Chondrocyte (in vitro differentiated cells): ENCODE data around the gene EN2. TPM values are rescaled to one million over a fixed set of nuclear protein-coding genes. Genes with fewer than 3 reads are reported as not detected.

Source experiments
- DNase-seq: peaks from one replicate; pipeline ENCODE4 v3.0.0; 2021; ENCODE audit warnings: mixed read lengths, low spot score
- H3K27ac Mint-ChIP-seq: one replicate; pipeline ENCODE4 v1.8.0; 2021; ENCODE audit warnings: mild to moderate bottlenecking, moderate library complexity, mixed read lengths; ENCODE audit not compliant: unreplicated experiment
- H3K27me3 Mint-ChIP-seq: 2 replicates; pipeline ENCODE4 v1.8.0; 2021; ENCODE audit warnings: low read depth, mixed read lengths
- H3K36me3 Mint-ChIP-seq: 2 replicates; pipeline ENCODE4 v1.8.0; 2021; ENCODE audit warnings: low read depth, mixed read lengths
- H3K4me1 Mint-ChIP-seq: 2 replicates; pipeline ENCODE4 v1.8.0; 2021; ENCODE audit warnings: low read depth, mild to moderate bottlenecking, mixed read lengths
- H3K4me3 Mint-ChIP-seq: one replicate; pipeline ENCODE4 v1.8.0; 2021; ENCODE audit warnings: mild to moderate bottlenecking, moderate library complexity, mixed read lengths; ENCODE audit not compliant: unreplicated experiment
- H3K9me3 Mint-ChIP-seq: 2 replicates; pipeline ENCODE4 v1.8.0; 2021; ENCODE audit warnings: low read depth, mixed read lengths
- total RNA-seq: library from RNA; stranded (reverse); gene quantifications from 3 replicates; pipeline ENCODE4 v1.2.1, GENCODE V29; 2021
- TF ChIP-seq, protein P1 (sequence below): fragments of 200-600 bp; sonication (generic); IDR thresholded peaks from 2 replicates; pipeline ENCODE4 v1.5.0; 2021; ENCODE audit warnings: antibody characterized with exemption, mild to moderate bottlenecking, moderate library complexity

The EN2 gene
- total RNA-seq, 1 donor from 2014 or later: 0.15 TPM

DNA sequence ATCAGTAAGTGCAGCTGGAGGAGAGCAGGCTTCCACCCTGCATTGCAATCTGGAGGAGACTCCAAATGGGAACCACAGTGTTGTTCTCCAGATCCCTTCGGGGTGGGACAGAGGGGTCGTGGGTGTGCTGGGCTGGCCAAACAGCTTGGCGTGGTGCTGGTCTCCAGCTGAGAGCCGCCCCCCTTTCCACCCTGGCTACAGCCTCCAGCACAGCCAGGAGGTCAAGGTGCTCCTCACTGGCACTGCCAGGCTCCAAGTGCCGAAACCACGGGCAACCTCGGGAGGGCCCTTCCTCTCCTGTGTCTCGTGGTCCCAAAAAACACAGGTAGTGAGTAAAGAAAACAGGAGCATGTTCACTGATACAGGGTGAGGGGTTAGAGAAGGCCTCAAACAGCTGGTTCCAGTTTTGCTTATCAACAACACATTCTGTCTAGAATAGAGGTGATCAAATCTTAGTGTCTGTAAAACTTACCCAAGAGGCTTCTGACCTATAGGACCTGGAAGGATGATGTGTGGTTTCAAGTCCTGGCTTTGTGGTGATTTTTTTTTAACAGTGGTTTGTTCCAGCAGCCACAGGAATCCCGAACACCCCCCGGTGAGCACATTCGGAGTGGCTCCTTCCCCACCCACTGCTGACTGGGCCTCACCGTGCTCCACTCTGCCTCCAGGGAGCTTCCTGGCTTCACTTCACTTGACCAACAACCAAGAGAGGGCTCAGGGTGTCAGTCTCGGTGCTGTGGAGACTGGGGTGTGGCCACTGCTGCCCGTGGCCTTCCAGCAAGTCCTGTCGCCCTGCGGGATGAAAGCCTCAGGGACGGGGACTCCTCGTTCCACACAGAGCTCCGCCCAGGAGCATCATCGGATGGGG lies 31.2 kb upstream of the EN2 start:
- H3K36me3 Mint-ChIP-seq: no peaks in the 10 kb centered on the region
- peaks cover 64% of the 10 kb centered on the region for H3K27me3 Mint-ChIP-seq
- H3K4me1 Mint-ChIP-seq: no peaks in the 10 kb centered on the region
- H3K27ac Mint-ChIP-seq: no peak overlapping the region
- peak; percentile 74 for DNase-seq
- TF ChIP-seq, protein P1, sequence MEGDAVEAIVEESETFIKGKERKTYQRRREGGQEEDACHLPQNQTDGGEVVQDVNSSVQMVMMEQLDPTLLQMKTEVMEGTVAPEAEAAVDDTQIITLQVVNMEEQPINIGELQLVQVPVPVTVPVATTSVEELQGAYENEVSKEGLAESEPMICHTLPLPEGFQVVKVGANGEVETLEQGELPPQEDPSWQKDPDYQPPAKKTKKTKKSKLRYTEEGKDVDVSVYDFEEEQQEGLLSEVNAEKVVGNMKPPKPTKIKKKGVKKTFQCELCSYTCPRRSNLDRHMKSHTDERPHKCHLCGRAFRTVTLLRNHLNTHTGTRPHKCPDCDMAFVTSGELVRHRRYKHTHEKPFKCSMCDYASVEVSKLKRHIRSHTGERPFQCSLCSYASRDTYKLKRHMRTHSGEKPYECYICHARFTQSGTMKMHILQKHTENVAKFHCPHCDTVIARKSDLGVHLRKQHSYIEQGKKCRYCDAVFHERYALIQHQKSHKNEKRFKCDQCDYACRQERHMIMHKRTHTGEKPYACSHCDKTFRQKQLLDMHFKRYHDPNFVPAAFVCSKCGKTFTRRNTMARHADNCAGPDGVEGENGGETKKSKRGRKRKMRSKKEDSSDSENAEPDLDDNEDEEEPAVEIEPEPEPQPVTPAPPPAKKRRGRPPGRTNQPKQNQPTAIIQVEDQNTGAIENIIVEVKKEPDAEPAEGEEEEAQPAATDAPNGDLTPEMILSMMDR: no peak
- no peak overlapping the region for H3K4me3 Mint-ChIP-seq
- peaks cover 6% of the 10 kb centered on the region for H3K9me3 Mint-ChIP-seq

DNA sequence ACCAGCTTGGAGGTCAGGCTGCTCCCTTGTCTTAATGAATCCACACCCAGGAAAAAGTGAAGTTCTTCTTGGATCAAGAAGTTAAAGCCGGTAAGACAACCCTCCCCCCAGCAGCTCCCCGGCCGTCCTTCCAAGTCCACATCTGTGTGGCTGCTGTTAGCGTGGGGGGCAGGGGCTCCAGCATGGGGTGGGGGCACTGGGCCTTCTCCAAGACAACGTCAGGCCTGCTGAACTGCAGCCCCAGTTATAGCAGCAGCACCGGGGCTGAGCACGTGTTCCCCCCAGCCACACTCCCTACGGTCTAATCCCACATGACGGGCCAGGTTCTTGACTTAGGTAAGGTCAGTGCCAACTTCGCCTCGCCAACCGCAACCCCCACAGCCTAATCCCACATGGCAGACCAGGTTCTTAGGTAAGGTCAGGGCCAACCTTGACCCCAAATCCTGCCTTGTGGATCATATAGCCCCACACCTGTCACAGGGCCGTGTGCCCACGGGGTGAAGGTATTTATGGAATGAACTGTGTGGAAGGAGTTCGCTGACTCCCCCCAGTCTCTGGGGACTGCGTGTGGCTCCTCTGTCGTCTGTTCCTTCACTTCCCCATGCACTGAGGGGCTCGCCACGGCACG lies 30.4 kb upstream of the EN2 start:
- H3K27ac Mint-ChIP-seq: no peak overlapping the region
- H3K36me3 Mint-ChIP-seq: no peaks in the 10 kb centered on the region
- TF ChIP-seq, protein P1: no peak
- H3K27me3 Mint-ChIP-seq: peaks cover 68% of the 10 kb centered on the region
- H3K4me1 Mint-ChIP-seq: no peaks in the 10 kb centered on the region
- H3K9me3 Mint-ChIP-seq: peaks cover 6% of the 10 kb centered on the region
- H3K4me3 Mint-ChIP-seq: no peak overlapping the region
- DNase-seq: peak; percentile 67

DNA sequence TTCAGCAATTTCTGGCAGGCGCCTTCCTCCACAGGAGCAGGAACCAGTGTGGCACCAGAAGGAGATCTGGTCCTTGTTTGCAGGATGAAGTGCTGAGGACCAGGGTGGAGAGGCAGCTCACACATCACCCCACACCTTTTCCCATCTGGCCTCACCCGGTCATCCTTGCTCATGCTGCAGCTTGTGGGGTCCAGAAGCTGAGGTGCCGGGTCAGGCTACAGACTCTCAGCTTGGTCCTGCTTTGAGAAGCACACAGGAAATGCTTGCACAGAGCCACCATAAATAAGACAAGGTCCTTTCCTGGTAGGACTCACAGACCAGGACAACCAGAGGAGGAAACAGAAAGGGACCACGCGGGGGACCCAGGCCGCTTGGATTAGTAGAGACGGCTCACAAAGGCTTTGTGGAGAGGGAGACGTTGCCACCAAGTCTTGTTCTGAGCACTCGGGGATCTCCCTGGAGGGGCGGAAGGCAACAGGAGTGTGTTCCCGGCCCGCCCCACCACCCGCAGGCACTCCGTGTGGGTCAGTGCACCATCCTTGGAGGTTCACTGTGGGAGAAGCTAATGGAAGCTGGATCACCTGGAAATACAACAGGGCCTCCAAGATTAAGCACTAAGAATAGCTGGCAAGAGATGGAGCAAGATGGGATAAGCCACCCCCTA lies 29.6 kb upstream of the EN2 start:
- TF ChIP-seq, protein P1: no peak
- peaks cover 74% of the 10 kb centered on the region for H3K27me3 Mint-ChIP-seq
- no peak overlapping the region for H3K4me3 Mint-ChIP-seq
- H3K27ac Mint-ChIP-seq: no peak overlapping the region
- H3K36me3 Mint-ChIP-seq: no peaks in the 10 kb centered on the region
- no peaks in the 10 kb centered on the region for H3K4me1 Mint-ChIP-seq
- DNase-seq: peak; percentile 59
- peaks cover 6% of the 10 kb centered on the region for H3K9me3 Mint-ChIP-seq

DNA sequence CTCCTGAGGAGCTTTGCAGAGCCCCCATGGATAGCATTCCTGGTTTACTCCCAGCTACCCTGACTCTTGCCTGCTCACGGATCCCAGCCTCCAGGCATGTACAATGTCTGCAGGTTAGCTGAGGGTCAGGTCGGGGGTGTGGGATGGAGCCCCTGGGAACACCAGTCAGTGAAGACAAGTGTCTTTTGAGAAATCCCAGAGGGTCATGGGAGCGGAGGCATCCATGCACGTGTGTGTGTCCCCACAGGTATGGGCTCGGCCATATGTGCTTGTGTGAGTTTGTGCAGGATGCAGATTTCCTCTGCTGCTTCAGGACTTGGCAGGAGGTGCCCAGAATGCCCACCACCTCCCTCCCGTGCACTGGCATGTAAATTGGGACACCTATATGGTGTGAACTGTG lies 28.3 kb upstream of the EN2 start:
- H3K27me3 Mint-ChIP-seq: peaks cover 78% of the 10 kb centered on the region
- TF ChIP-seq, protein P1: no peak
- H3K4me3 Mint-ChIP-seq: no peak overlapping the region
- H3K9me3 Mint-ChIP-seq: peaks cover 6% of the 10 kb centered on the region
- no peaks in the 10 kb centered on the region for H3K4me1 Mint-ChIP-seq
- no peak overlapping the region for H3K27ac Mint-ChIP-seq
- H3K36me3 Mint-ChIP-seq: no peaks in the 10 kb centered on the region
- DNase-seq: peak; percentile 65

DNA sequence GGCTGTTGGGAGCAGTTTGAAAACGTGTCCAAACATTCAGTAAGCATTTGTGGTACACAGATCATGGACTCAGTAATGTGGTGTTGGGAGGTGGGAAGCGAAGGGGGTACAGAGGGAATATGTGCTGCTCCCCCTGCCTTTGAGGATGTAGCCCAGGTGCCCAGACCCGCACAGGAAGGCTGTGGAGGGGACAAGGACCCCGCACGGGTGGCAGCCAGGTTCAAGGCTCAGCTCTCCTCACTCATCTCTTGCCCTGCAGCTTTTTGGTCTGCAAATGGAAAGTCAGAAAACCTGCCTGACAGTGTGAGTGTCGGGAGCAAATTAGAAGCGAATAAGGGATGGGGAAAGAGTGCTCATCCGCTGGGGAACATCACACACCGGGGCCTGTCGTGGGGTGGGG lies 27.3 kb upstream of the EN2 start:
- TF ChIP-seq, protein P1: no peak
- Mint-ChIP-seq H3K9me3 (peaks cover 6% of the 10 kb centered on the region), H3K27ac (no peak overlapping the region), H3K27me3 (peaks cover 76% of the 10 kb centered on the region), H3K36me3 (no peaks in the 10 kb centered on the region), H3K4me1 (no peaks in the 10 kb centered on the region), H3K4me3 (no peak overlapping the region)
- DNase-seq: peak; percentile 59
